GM12875 (cell line): ENCODE data around the gene CENPB.
"Not testable (repeated sequence)": the region's sequence is repeated elsewhere in the genome, so short reads cannot be mapped to it uniquely, and the experiment has no call there.

ENCODE experiments used
- H3K4me3 ChIP-seq: one replicate; pipeline ENCODE4 v1.5.1; 2011; ENCODE audit warnings: low read depth, low read length, control low read depth
- TF ChIP-seq, protein P1 (sequence below): IDR thresholded peaks from 2 replicates; pipeline ENCODE4 v1.5.1; 2011; ENCODE audit warnings: low read depth, mild to moderate bottlenecking, control low read depth, inconsistent platforms, low read length, moderate library complexity, borderline replicate concordance; ENCODE audit not compliant: insufficient read depth

Gene CENPB

GRCh38 chr20:3796477-3797225, 10.1 kb upstream of the CENPB start:
- peak overlapping the region; percentile 55 for H3K4me3 ChIP-seq
- TF ChIP-seq, protein P1, sequence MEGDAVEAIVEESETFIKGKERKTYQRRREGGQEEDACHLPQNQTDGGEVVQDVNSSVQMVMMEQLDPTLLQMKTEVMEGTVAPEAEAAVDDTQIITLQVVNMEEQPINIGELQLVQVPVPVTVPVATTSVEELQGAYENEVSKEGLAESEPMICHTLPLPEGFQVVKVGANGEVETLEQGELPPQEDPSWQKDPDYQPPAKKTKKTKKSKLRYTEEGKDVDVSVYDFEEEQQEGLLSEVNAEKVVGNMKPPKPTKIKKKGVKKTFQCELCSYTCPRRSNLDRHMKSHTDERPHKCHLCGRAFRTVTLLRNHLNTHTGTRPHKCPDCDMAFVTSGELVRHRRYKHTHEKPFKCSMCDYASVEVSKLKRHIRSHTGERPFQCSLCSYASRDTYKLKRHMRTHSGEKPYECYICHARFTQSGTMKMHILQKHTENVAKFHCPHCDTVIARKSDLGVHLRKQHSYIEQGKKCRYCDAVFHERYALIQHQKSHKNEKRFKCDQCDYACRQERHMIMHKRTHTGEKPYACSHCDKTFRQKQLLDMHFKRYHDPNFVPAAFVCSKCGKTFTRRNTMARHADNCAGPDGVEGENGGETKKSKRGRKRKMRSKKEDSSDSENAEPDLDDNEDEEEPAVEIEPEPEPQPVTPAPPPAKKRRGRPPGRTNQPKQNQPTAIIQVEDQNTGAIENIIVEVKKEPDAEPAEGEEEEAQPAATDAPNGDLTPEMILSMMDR: no peak

GRCh38 chr20:3795511-3796468, 9.2 kb upstream of the CENPB start, which contains the start of gene CDC25B:
CDC25B (plus strand) TSS chr20:3796310; CDS start chr20:3796532, 222 bp downstream.
- peak within 1 kb of the TSS; percentile 55 for H3K4me3 ChIP-seq
- TF ChIP-seq, protein P1: peak; percentile 62

DNA sequence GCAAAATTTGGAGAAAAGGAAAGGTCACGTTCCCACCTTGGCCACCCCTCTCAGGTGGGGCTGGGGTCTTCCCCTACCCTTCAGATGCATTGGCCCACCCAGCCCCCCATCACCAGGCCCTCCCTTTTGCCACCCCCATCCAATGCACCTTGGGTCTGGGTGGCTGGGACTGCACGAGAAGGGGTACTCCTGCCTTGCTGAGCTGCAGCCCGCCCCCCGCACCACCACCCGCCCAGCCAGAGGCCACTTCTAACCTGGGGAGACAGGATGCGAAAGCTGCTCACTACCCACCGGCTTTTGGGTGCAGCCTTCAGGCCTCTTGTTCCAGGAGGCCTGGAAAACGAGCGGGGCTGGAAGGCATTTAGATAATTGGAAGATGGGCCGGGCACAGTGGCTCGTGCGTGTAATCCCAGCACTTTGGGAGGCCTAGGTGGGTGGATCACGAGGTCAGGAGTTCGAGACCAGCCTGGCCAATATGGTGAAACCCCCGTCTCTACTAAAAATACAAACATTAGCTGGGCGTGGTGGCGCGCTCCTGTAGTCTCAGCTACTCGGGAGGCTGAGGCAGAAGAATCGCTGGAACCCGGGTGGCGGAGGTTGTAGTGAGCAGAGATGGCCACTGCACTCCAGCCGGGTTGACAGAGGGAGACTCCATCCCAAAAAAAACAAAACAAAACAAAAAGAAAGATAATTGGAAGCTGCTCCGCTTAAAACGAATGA, 8.3 kb upstream of the CENPB start:
- H3K4me3 ChIP-seq: no peak overlapping the region
- TF ChIP-seq, protein P1: no peak

DNA sequence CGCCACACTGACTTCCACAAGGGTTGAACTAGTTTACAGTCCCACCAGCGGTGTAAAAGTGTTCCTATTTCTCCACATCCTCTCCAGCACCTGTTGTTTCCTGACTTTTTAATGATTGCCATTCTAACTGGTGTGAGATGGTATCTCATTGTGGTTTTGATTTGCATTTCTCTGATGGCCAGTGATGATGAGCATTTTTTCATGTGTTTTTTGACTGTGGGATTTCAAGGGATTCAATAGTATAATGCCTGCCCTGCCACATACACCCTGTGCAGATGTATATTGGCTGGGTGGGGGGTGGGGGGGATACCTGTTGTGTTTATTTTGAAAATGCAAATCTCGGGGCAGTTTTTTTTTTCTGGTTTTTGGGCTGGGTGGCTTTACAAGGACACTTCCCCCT, 7.6 kb upstream of the CENPB start:
- H3K4me3 ChIP-seq: not testable (repeated sequence)

GRCh38 chr20:3789201-3789600, 2.7 kb upstream of the CENPB start:
- H3K4me3 ChIP-seq: not testable (repeated sequence)

DNA sequence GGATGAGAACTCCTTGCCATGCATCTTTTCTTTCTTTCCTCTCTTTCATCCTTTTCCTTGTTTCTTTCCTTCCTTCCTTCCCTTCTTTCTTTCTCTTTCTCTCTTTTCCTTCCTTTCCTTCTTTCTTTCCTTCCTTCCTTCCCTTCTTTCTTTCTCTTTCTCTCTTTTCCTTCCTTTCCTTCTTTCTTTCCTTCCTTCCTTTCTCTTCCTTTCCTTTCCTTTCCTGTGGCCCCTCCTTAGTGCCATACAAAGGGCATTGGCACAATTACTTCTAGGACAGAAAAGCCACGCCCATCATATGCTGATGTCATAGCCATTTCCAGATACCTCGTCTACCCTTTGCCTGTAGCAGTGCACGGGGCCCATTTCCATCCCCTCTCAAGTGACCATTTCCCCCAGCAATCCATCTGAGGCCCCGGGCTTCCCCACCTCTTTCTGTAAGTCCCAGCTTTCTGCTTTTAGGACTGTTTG, 2.2 kb upstream of the CENPB start:
- TF ChIP-seq, protein P1: no peak
- H3K4me3 ChIP-seq: no peak overlapping the region

DNA sequence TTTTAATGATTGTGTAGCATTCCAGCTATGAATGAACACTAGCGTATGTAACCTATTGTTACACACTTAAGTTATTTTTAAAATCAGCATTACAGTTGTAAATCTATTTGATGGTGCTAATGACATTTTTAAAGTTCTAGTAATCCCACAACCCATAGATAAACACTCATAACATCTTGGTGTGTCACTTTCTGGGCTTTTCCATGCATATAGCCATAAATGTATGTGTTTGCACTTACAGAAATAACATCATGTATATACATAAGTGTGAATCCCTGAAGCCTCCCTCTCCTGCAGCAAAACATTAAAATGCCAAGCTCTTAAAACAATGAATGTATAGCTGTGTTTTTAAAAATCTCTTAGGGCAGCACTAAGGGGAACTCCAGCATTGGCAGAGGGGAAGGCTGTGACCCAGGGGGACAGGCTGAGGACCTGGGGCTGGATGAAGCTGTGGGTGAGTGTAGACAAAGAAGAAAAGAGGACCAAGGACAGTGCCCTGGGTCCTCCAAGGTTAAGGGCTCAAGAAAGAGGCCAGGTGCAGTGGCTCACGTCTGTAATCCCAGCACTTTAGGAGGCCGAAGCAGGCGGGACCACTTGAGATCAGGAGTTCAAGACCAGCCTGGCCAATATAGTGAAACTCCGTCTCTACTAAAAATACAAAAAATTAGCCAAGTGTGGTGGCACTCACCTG, 929 bp upstream of the CENPB start:
- TF ChIP-seq, protein P1: no peak
- H3K4me3 ChIP-seq: peak overlapping the region; percentile 5
